Measurements from ENCODE around the gene KRT2. TPM values are rescaled to one million over a fixed set of nuclear protein-coding genes. Genes with fewer than 3 reads are reported as not detected.

KRT2 gene
- total RNA-seq, 1 donor from 2014 or later = not detected

DNA sequence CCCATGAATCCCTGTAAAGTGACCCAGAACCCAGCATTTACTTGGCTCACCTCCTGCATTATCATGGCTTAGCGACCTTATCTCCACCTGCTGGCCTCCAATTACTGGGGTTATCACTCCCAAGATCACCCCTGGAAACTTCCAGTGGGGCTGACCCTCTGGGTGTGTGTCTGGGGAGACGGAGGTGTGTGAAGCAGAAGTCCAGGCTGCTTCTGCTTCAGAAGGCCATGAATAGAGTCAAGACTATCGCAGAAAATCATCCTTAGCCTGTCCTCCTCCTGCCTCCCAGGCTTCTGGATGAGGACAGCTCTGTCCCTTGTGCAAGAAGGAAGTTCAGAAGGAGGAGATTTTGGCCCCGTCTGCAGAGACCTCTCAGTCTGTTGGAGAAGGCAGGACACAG, 50.3 kb downstream of the KRT2 start:
- H3K36me3 Mint-ChIP-seq (ENCODE audit: low read depth, unreplicated experiment) = peaks cover 2% of the 10 kb centered on the region
- Histone ChIP-seq H3K9me3 (ENCODE audit: insufficient read depth, low read depth, low read length) (no peaks in the 10 kb centered on the region), H3K79me2 (ENCODE audit: insufficient read depth, low read length) (no peaks in the 10 kb centered on the region), H2AFZ (ENCODE audit: low read depth, low read length) (no peak overlapping the region), H3K27me3 (ENCODE audit: insufficient read depth, low read length) (peaks cover 64% of the 10 kb centered on the region), H3K4me3 (ENCODE audit: insufficient read depth, low read depth, low read length) (no peak overlapping the region), H4K20me1 (ENCODE audit: insufficient read depth, low read length) (no peaks in the 10 kb centered on the region), H3K36me3 (ENCODE audit: insufficient read depth, low read length) (no peaks in the 10 kb centered on the region), H3K4me1 (ENCODE audit: insufficient read depth, low read length) (no peaks in the 10 kb centered on the region), H3K4me2 (ENCODE audit: low read length) (no peak overlapping the region), H3K9ac (ENCODE audit: low read length) (no peak overlapping the region), H3K27ac (ENCODE audit: low read depth, low read length) (no peak overlapping the region)
- H3K4me1 Mint-ChIP-seq (ENCODE audit: low read depth, unreplicated experiment) = peaks cover 5% of the 10 kb centered on the region
- H3K9me3 Mint-ChIP-seq (ENCODE audit: unreplicated experiment) = peaks cover 11% of the 10 kb centered on the region
- peaks cover 48% of the 10 kb centered on the region for H3K27me3 Mint-ChIP-seq (ENCODE audit: low read depth, unreplicated experiment)
- H3K4me3 Mint-ChIP-seq (ENCODE audit: unreplicated experiment) = no peak overlapping the region
- H3K27ac Mint-ChIP-seq (ENCODE audit: unreplicated experiment) = no peak overlapping the region
- no peak for TF ChIP-seq EZH2 (IDR thresholded peaks at IDR 0.05; ENCODE audit: insufficient read depth, low read length)
- TF ChIP-seq, protein P1, sequence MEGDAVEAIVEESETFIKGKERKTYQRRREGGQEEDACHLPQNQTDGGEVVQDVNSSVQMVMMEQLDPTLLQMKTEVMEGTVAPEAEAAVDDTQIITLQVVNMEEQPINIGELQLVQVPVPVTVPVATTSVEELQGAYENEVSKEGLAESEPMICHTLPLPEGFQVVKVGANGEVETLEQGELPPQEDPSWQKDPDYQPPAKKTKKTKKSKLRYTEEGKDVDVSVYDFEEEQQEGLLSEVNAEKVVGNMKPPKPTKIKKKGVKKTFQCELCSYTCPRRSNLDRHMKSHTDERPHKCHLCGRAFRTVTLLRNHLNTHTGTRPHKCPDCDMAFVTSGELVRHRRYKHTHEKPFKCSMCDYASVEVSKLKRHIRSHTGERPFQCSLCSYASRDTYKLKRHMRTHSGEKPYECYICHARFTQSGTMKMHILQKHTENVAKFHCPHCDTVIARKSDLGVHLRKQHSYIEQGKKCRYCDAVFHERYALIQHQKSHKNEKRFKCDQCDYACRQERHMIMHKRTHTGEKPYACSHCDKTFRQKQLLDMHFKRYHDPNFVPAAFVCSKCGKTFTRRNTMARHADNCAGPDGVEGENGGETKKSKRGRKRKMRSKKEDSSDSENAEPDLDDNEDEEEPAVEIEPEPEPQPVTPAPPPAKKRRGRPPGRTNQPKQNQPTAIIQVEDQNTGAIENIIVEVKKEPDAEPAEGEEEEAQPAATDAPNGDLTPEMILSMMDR (IDR thresholded peaks at IDR 0.05; ENCODE audit: insufficient read depth, low read depth, low read length) = no peak
- no peak for DNase-seq (ENCODE audit: low read depth)
- FAIRE-seq = no peak

DNA sequence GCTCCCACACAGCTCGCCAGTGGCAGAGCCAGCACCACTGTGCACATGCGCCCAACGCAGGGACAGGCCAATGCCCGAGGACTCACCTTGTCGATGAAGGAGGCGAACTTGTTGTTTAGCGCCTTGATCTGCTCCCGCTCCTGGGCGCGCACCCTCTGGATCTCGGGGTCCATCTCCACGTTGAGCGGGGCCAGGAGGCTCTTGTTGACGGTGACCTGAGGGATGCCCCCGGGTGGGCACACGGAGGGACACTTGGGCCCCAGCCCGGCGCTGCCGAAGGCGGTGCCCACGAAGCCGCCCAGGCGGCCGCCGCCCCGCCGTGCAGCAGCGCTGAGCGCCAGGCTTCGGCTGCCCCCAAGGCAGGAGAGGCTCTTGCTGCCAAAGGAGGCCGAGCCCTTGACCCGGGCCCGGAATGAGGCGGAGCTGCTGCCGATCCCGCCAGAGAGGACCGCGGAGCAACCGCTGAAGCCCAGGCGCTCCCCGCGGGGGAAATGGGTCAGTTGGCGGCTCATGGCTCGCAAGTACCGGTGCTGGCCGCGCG, 51.0 kb downstream of the KRT2 start, which contains the start of gene KRT72:
Gene KRT72 (minus strand): TSS at position 523 of the 541 bp plus-strand sequence. CDS start 11 bp downstream, at position 512.
- no peak within 1 kb of the TSS for H3K4me3 Mint-ChIP-seq (ENCODE audit: unreplicated experiment)

DNA sequence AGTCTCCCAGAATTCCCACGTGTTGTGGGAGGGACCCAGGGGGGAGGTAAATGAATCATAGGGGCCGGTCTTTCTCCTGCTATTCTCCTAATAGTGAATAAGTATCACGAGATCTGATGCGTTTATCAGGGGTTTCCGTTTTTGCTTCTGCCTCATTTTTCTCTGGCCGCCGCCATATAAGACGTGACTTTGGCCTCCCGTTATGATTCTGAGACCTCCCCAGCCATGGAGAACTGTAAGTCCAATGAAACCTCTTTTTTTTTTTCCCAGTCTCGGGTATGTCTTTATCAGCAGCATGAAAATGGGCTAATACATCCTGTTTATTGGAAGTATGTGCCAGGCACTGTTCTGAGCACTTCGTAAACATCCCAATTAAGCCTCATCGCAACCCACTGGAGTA, 51.5 kb downstream of the KRT2 start:
- no peak for TF ChIP-seq EZH2 (IDR thresholded peaks at IDR 0.05; ENCODE audit: insufficient read depth, low read length)
- TF ChIP-seq, protein P1 (IDR thresholded peaks at IDR 0.05; ENCODE audit: insufficient read depth, low read depth, low read length) = no peak
- Histone ChIP-seq H3K27me3 (ENCODE audit: insufficient read depth, low read length) (peaks cover 61% of the 10 kb centered on the region), H3K9me3 (ENCODE audit: insufficient read depth, low read depth, low read length) (no peaks in the 10 kb centered on the region), H3K9ac (ENCODE audit: low read length) (no peak overlapping the region), H3K4me1 (ENCODE audit: insufficient read depth, low read length) (no peaks in the 10 kb centered on the region), H3K79me2 (ENCODE audit: insufficient read depth, low read length) (no peaks in the 10 kb centered on the region), H2AFZ (ENCODE audit: low read depth, low read length) (no peak overlapping the region), H3K36me3 (ENCODE audit: insufficient read depth, low read length) (no peaks in the 10 kb centered on the region), H3K27ac (ENCODE audit: low read depth, low read length) (no peak overlapping the region), H3K4me2 (ENCODE audit: low read length) (no peak overlapping the region), H4K20me1 (ENCODE audit: insufficient read depth, low read length) (no peaks in the 10 kb centered on the region), H3K4me3 (ENCODE audit: insufficient read depth, low read depth, low read length) (no peak overlapping the region)
- Mint-ChIP-seq H3K4me3 (ENCODE audit: unreplicated experiment) (no peak overlapping the region), H3K27ac (ENCODE audit: unreplicated experiment) (no peak overlapping the region), H3K27me3 (ENCODE audit: low read depth, unreplicated experiment) (peaks cover 40% of the 10 kb centered on the region), H3K36me3 (ENCODE audit: low read depth, unreplicated experiment) (peaks cover 2% of the 10 kb centered on the region), H3K4me1 (ENCODE audit: low read depth, unreplicated experiment) (peaks cover 5% of the 10 kb centered on the region), H3K9me3 (ENCODE audit: unreplicated experiment) (peaks cover 8% of the 10 kb centered on the region)
- FAIRE-seq (no peak), DNase-seq (ENCODE audit: low read depth) (no peak)

More for the DNA sequence above, 51.0 kb downstream of the KRT2 start, which contains the start of gene KRT72:
- H3K9me3 ChIP-seq (ENCODE audit: insufficient read depth, low read depth, low read length) = no peaks in the 10 kb centered on the region
- DNase-seq (ENCODE audit: low read depth) (no peak), FAIRE-seq (no peak)
- no peaks in the 10 kb centered on the region for H3K4me1 ChIP-seq (ENCODE audit: insufficient read depth, low read length)
- H3K9ac ChIP-seq (ENCODE audit: low read length) = no peak within 1 kb of the TSS
- peak; percentile 69 for TF ChIP-seq EZH2 (IDR thresholded peaks at IDR 0.05; ENCODE audit: insufficient read depth, low read length)
- TF ChIP-seq, protein P1 (IDR thresholded peaks at IDR 0.05; ENCODE audit: insufficient read depth, low read depth, low read length) = no peak
- no peak within 1 kb of the TSS for H3K27ac Mint-ChIP-seq (ENCODE audit: unreplicated experiment)
- peaks cover 45% of the 10 kb centered on the region for H3K27me3 Mint-ChIP-seq (ENCODE audit: low read depth, unreplicated experiment)
- H3K27ac ChIP-seq (ENCODE audit: low read depth, low read length) = no peak within 1 kb of the TSS
- no peak within 1 kb of the TSS for H3K4me3 ChIP-seq (ENCODE audit: insufficient read depth, low read depth, low read length)
- no peaks in the 10 kb centered on the region for H3K36me3 ChIP-seq (ENCODE audit: insufficient read depth, low read length)
- H3K4me1 Mint-ChIP-seq (ENCODE audit: low read depth, unreplicated experiment) = peaks cover 5% of the 10 kb centered on the region
- no peak within 1 kb of the TSS for H3K4me2 ChIP-seq (ENCODE audit: low read length)
- H3K79me2 ChIP-seq (ENCODE audit: insufficient read depth, low read length) = no peaks in the 10 kb centered on the region
- peaks cover 61% of the 10 kb centered on the region for H3K27me3 ChIP-seq (ENCODE audit: insufficient read depth, low read length)
- H3K9me3 Mint-ChIP-seq (ENCODE audit: unreplicated experiment) = peaks cover 11% of the 10 kb centered on the region
- H2AFZ ChIP-seq (ENCODE audit: low read depth, low read length) = peak within 1 kb of the TSS; percentile 26
- H3K36me3 Mint-ChIP-seq (ENCODE audit: low read depth, unreplicated experiment) = peaks cover 2% of the 10 kb centered on the region
- H4K20me1 ChIP-seq (ENCODE audit: insufficient read depth, low read length) = no peaks in the 10 kb centered on the region

All from astrocyte (in vitro differentiated cells and primary cell).